ENCODE measurements around the gene CRYL1.

DNA sequence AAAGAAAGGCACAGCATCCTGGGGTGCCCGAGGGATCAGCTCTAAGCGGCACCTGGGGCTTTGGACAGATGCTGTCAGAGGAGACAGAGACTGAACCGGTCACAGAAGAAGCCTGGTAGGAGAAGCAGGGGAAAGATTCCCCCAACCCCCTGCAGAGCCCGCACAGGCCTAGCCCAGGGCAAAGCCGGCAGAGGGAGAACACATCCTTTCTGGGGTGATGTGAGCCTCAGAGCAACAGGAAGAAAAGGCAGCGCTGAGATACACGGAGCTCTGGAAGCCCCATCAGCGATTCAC is 101.2 kb downstream of the CRYL1 start:
- TF ChIP-seq, protein P1, sequence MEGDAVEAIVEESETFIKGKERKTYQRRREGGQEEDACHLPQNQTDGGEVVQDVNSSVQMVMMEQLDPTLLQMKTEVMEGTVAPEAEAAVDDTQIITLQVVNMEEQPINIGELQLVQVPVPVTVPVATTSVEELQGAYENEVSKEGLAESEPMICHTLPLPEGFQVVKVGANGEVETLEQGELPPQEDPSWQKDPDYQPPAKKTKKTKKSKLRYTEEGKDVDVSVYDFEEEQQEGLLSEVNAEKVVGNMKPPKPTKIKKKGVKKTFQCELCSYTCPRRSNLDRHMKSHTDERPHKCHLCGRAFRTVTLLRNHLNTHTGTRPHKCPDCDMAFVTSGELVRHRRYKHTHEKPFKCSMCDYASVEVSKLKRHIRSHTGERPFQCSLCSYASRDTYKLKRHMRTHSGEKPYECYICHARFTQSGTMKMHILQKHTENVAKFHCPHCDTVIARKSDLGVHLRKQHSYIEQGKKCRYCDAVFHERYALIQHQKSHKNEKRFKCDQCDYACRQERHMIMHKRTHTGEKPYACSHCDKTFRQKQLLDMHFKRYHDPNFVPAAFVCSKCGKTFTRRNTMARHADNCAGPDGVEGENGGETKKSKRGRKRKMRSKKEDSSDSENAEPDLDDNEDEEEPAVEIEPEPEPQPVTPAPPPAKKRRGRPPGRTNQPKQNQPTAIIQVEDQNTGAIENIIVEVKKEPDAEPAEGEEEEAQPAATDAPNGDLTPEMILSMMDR (IDR thresholded peaks at IDR 0.05; ENCODE audit: low read length): no peak
- TF ChIP-seq EZH2 (optimal IDR thresholded peaks at IDR 0.05; ENCODE audit: low read depth, low read length): no peak

Measured in MM.1S (cell line).